Choroid plexus epithelial cell (primary cell): ENCODE measurements around the gene ALK.

Source experiments
- DNase-seq: peaks from one replicate; pipeline ENCODE4 v3.0.0-alpha.2; 2010; ENCODE audit warnings: low read depth
- H3K4me3 ChIP-seq: 2 replicates; pipeline ENCODE4 v1.5.1; 2011; ENCODE audit warnings: low read depth, mild to moderate bottlenecking, control low read depth, low read length, moderate library complexity
- CTCF ChIP-seq: conservative IDR thresholded peaks from 2 replicates; pipeline ENCODE4 v1.5.1; 2011; ENCODE audit warnings: low read depth, mild to moderate bottlenecking, control low read depth, inconsistent platforms, low read length, moderate library complexity

The ALK gene

GRCh38 chr2:29694741-29695140 is 226.6 kb downstream of the ALK start:
- no peak overlapping the region for H3K4me3 ChIP-seq
- DNase-seq: no peak
- no peak for TF ChIP-seq CTCF

GRCh38 chr2:29691391-29691950 is 229.9 kb downstream of the ALK start:
- no peak for TF ChIP-seq CTCF
- H3K4me3 ChIP-seq: no peak overlapping the region
- DNase-seq: no peak

- no peak overlapping the region for H3K4me3 ChIP-seq
- TF ChIP-seq CTCF: no peak
- no peak for DNase-seq
These were observed 231.7 kb downstream of the ALK start for GRCh38 chr2:29689666-29690065.

GRCh38 chr2:29688429-29688828 is 233.0 kb downstream of the ALK start:
- H3K4me3 ChIP-seq: no peak overlapping the region
- no peak for TF ChIP-seq CTCF
- DNase-seq: no peak

- no peak for TF ChIP-seq CTCF
- no peak overlapping the region for H3K4me3 ChIP-seq
- no peak for DNase-seq
These were observed 234.3 kb downstream of the ALK start for GRCh38 chr2:29687121-29687520.

- no peak for TF ChIP-seq CTCF
These were observed 244.4 kb downstream of the ALK start for GRCh38 chr2:29676886-29677453.

GRCh38 chr2:29664578-29664977 is 256.8 kb downstream of the ALK start:
- DNase-seq: no peak
- no peak for TF ChIP-seq CTCF
- H3K4me3 ChIP-seq: no peak overlapping the region

More at GRCh38 chr2:29676886-29677453, 244.4 kb downstream of the ALK start:
- H3K4me3 ChIP-seq: no peak overlapping the region
- DNase-seq: no peak
